ENCODE measurements around the gene GNAZ.

The GNAZ gene

GRCh38 chr22:23031786-23032185 lies 38.5 kb upstream of the GNAZ start:
- DNase-seq (ENCODE audit: low spot score): no peak
- no peak for TF ChIP-seq CTCF (IDR thresholded peaks at IDR 0.05; ENCODE audit: extremely low read depth, missing control alignments)

DNA sequence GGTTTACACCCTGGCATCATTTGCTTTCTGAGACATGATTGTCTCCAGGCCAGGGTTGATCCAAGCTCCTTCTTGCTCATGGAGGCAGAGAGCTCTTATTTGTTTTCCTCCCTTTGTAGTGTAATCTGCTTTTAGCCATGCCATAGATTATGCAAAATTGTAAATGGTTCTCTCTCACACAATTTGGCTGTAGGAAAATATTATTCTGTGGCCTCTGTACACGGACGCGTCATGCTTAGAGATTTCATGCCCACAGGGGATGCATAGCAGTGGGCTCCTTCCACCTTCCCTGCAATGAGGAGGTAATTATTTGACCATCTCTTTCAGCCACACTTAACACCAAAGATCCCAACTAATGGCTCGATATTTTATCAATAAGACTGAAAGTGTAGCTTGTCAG lies 37.7 kb upstream of the GNAZ start:
- no peak for DNase-seq (ENCODE audit: low spot score)
- TF ChIP-seq CTCF (IDR thresholded peaks at IDR 0.05; ENCODE audit: extremely low read depth, missing control alignments): no peak

DNA sequence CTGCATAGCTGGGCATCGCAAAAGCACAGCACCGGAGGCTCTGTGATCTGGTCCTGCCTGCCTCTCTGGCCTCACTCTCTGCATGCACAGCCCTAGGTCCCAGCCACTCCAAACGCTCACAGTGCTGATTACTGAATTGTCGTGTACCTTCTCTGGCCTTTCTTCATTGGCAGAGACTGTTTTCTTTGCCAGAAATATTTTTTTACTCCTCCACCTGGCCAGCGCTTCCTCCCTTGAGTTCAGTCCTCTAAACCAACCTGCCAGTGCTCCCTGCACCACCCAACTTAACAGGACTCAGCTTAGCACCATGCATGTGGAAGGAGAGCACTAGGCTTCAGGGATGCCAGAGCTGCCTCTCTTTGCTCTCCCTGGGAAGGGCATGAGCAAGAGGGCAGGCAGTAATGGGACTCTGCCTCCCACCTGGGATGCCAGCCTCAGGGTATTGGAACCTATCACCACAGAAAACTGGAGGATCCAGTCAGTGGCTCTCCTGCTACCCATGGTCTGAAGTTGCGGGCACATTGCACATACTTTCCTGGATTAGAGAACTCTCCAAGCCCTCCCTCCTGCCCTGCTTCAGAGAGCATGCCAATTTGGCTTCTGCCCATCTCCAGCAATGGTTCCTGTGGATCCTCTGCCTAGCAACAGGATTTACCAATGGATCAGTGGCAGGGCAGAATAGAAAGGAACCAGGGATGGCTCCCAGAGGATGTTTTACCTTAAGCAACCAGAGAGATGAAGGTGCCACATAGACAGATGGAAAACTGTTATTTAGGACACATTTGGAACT lies 37.0 kb upstream of the GNAZ start:
- no peak for TF ChIP-seq CTCF (IDR thresholded peaks at IDR 0.05; ENCODE audit: extremely low read depth, missing control alignments)
- DNase-seq (ENCODE audit: low spot score): no peak

- no peak for TF ChIP-seq CTCF (IDR thresholded peaks at IDR 0.05; ENCODE audit: extremely low read depth, missing control alignments)
- no peak for DNase-seq (ENCODE audit: low spot score)
Measured at GRCh38 chr22:23034621-23035556, 35.4 kb upstream of the GNAZ start.

DNA sequence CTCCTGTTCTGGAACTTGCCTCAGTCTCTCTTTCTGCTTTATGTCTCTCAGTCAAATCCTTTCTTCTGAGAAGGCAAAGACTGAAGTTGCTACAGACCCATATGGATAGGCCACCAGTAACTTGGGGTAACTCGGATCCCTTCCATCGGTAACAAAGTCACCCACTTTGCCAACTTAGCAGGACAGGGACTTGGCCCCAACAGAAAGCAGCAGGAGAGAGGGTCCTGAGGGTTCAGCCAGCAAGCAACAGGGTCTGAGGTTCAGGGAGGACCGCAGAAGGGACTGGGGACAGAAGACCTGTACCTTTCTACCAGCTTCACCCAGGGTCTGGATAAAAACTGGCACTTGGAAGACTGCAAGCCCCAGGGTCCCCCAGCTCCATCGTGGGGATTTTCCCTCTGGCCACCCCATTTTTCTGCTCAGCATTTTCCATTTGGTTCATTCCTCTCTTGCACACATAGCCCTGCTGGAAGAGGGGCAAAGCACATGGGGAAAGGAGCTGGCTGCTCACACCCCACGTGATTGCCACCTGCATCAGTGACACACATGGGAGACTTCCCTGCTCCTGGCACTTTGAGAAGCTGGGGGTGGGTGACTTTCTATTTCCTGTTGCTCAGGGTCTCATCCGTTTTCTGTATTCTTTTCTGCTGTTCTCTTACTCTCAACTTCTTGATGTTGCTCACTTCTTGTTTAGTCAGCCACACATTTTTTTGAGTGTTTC lies 34.6 kb upstream of the GNAZ start:
- no peak for DNase-seq (ENCODE audit: low spot score)

DNA sequence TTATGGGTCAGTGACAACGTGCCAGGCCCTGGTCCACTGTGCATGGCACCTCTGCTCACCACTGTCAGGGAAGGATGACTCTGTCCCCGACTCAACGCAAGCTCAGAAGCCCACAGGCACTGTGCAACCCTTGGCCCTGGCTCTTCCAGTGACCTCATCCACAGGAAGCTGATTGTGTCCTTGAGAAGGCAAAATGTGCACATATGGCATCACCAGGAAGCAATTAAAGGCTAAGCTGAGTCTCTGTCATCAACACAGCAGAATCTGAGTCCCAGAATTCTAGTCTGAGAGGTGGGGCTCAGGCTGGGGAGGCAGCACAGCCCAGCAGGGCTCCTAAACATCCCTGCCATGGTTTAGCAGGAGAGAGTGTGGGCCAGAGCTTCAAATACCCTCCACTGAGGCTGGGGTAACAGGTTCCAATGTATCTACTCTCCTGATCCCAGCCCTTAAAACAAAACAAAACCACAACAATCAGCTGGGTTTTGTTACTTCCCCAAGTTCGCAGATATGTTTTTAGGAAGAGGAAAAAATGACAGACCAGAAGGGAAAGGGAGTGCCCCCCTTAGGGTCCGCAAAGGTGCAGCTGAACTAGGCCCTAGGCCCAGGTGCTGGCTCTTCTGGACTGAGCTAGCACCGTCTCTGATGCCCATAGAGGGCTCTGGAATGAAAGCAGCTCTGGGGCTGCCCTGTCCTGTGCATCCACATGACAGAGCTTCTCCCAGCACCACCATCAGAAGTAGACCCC lies 33.5 kb upstream of the GNAZ start:
- TF ChIP-seq CTCF (IDR thresholded peaks at IDR 0.05; ENCODE audit: extremely low read depth, missing control alignments): no peak
- no peak for DNase-seq (ENCODE audit: low spot score)

More for the DNA sequence above, 34.6 kb upstream of the GNAZ start:
- TF ChIP-seq CTCF (IDR thresholded peaks at IDR 0.05; ENCODE audit: extremely low read depth, missing control alignments): no peak
